SU-DHL-6 (cell line): ENCODE data around the gene NID2.

Experiments
- CTCF ChIP-seq: fragments of 200-600 bp; sonication (generic); IDR thresholded peaks from one replicate; pipeline ENCODE4 v1.5.1; 2017; ENCODE audit warnings: antibody characterized with exemption, mild to moderate bottlenecking, low read length, moderate library complexity; ENCODE audit not compliant: insufficient read depth, poor library complexity, severe bottlenecking
- EZH2phosphoT487 ChIP-seq: fragments of 200-600 bp; sonication (generic), shearing (Covaris generic); conservative IDR thresholded peaks from 2 replicates; pipeline ENCODE4 v1.6.1; 2018; ENCODE audit warnings: mild to moderate bottlenecking, antibody characterized with exemption, low read length, moderate library complexity, mixed read lengths

- TF ChIP-seq CTCF (no peak), EZH2phosphoT487 (no peak)
Measured at GRCh38 chr14:52106840-52107239, 38.0 kb upstream of the NID2 start.
